ENCODE measurements around the gene GNMT.
"Not testable (repeated sequence)": the region's sequence is repeated elsewhere in the genome, so short reads cannot be mapped to it uniquely, and the experiment has no call there.

The GNMT gene

DNA sequence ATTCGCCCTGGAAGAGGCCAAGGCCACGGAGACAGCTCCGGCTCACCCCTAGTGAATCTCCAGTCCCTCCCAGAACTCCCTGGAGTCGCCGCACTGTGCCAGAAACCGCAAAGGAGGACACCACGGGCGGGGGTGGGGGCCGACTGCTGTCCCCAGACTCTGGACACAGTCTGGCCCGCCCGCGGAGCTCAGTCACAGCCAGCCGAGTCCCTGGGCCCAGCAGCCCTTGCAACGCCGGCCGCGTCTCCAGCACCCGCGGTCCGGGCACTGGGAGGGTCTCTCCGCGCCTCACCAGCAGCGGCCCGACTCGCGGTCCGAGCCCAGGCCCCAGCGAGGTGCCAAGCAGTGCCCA lies 17.9 kb downstream of the GNMT start:
- DNase-seq (ENCODE audit: low spot score) = peak; percentile 35

GRCh38 chr6:42978839-42979522 lies 18.4 kb downstream of the GNMT start, which contains the start of gene PEX6:
PEX6 (minus strand) TSS chr6:42979181; CDS start chr6:42979150, 31 bp downstream.
- peak; percentile 75 for DNase-seq (ENCODE audit: low spot score)

DNA sequence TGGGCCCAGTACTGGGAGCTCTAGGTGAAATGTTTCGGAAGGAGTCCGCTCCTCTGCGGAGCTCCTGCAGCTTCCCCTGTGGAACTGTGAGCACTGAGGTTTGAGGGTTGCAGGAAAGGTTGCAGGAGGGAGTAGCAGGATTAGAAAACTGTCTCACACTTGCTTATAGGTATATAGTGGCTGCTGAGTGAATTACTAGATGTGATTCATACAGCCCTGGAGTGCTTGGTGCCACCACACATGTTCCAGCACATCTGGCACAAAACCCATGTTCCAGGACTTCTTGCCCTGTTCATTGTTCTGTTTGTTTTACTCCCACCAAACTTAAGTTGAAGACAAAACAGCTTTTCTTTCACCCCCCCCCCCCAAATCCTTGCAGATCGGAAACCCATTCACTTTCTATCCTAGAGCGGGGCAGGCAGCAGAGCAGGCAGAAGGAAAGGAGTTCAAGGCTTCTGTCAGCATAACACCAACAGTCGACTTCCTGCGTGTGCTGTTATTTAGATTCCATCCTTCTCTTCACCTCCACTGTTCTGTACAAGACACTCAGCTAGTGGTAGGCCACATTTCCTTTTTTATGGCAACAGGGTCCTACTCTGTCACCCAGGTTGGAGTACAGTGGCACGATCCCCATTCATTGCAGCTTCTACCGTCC lies 19.1 kb downstream of the GNMT start:
- DNase-seq (ENCODE audit: low spot score) = peak; percentile 34

GRCh38 chr6:42981836-42982235 lies 21.3 kb downstream of the GNMT start:
- no peak for DNase-seq (ENCODE audit: low spot score)

DNA sequence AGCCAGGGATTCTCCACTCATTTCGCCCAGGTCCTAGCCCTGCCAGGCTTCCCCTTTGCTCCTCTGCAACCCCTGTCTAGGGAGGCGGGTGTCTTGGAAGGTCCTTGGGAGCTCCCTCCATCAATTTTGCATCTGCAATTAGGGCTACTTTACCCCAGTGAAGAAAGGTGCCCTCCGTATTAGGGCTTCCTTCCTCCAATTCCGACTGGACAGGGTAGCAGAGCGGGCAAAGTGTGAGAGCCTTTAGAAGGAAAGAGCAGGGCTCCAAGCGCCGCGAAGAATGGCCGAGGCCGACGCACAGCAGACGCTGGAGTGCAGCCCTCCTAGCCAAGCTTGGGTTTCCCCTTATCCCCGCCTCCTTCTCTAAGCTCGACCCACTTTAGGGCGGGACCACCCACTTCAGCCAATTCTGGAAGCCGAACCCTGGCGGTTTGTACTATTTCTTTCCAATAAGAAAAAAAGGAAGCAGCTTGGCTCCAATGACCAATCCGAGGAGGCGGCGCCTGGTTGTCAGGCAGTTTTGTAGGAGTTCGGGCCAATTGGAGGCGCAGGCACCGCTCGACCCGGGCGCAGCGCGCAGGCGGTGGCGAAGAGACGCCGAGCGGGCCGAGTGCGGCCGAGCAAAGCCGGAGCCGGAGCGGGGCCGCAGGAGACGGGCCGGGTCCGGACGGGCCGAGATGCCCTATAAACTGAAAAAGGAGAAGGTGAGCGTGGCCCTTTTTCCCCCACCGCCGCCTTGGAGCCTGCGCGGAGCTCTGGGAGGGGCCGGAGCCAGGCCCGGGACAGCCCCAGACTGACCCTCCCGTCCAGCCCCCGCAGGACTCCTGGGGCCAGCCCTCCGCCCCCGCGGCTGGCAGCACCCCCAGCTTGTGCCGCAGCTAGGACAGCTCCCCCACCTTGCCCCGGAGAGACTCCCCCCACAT lies 23.7 kb downstream of the GNMT start, which contains the start of gene PPP2R5D:
TSS of gene PPP2R5D (plus strand) at position 570 of the 923 bp plus-strand sequence. CDS start at position 678, 108 bp downstream.
- peak; percentile 89 for DNase-seq (ENCODE audit: low spot score)

- DNase-seq (ENCODE audit: low spot score) = no peak
Observed at GRCh38 chr6:42984924-42985475, 24.4 kb downstream of the GNMT start.

- no peak for DNase-seq (ENCODE audit: low spot score)
Observed at GRCh38 chr6:42987533-42988451, 27.2 kb downstream of the GNMT start.

GRCh38 chr6:42988486-42989020 lies 28.0 kb downstream of the GNMT start:
- no peak for DNase-seq (ENCODE audit: low spot score)

GRCh38 chr6:42989923-42990322 lies 29.4 kb downstream of the GNMT start:
- DNase-seq (ENCODE audit: low spot score) = no peak

GRCh38 chr6:42993445-42993844 lies 32.9 kb downstream of the GNMT start:
- DNase-seq (ENCODE audit: low spot score) = no peak

DNA sequence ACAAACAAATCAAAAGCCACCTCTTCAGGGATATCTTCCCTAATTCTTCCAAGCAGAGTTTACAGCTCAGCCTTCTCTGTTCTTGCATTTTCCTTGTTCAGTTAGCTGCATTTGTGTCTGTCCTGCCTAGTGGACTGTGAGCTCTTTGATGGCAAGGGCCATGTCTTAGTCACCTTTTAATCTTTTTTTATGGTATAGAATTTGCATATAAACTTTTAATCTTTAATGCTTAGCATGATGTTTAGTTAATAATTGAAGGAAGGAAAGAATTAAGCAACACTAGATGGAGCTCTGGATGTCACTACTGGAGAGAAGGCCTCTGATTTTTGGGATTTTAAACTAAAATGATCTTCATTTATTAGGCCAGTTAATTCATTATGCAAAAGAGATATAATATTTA lies 36.0 kb downstream of the GNMT start:
- no peak for DNase-seq (ENCODE audit: low spot score)

DNA sequence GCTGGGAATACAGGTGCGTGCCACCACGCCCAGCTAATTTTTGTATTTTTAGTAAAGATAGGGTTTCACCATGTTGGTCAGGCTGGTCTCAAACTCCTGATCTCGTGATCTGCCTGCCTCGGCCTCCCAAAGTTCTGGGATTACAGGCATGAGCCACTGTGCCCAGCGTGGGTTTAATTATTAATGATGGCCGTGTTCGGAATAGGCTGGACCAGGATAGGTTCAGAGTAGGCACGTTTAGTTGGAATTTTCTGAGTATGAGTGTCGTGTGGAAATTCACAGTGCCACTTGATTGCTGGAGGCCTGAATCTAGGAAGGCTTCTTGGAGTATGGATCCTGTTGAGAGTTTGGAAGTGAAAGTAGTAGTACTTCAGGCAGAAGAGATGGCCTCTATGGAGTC lies 37.7 kb downstream of the GNMT start:
- DNase-seq (ENCODE audit: low spot score) = not testable (repeated sequence)

DNA sequence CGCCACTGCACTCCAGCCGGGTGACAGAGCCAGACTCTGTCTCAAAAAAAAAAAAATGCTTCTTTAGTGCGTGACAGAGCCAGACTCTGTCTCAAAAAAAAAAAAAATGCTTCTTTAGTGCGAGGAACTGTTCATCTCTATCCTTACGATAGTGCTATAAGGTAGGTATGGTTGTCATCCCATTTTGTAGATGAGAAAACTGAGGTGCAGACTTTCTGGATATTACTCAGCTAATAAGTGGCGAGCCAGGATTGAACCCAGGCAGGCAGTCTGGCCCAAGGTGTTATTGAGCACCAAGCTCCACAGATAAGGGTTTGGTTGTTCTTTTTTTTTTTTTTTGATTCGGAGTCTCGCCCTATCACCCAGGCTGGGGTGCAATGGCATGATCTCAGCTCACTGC lies 41.3 kb downstream of the GNMT start:
- DNase-seq (ENCODE audit: low spot score) = no peak

DNA sequence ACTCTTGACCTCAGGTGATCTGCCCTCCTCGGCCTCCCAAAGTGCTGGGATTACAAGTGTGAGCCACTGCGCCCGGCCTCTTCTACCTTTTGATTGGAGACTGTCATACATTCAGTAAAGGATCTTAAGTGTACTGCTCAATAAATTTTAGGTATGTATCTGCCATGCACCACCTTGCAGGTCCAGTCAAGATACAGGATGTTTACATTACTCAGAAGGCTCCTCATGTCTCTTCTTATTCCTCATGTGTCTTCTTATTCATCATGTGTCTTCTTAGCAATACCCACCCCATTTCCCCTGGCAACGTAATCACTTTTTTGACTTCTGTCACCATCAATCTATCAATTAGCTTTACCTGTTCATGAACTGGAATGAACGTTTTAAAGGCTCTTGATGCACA lies 45.3 kb downstream of the GNMT start:
- no peak for DNase-seq (ENCODE audit: low spot score)

- no peak for DNase-seq (ENCODE audit: low spot score)
Observed at GRCh38 chr6:43006251-43006650, 45.7 kb downstream of the GNMT start.

DNA sequence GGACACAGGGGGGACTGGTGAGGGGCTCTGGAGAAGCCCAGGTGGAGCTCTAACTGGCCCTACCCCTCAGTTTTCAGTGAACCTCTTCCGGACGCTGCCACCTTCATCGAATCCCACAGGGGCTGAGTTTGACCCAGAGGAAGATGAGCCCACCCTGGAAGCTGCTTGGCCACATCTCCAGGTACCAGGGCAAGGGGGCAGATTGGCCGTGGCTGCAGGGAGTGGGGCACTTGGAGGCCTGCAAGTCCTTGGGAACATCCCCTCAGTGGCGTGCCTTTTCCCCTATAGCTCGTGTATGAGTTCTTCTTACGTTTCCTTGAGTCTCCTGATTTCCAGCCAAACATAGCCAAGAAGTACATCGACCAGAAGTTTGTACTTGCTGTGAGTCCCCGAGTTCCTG lies 46.6 kb downstream of the GNMT start:
- no peak for DNase-seq (ENCODE audit: low spot score)

- DNase-seq (ENCODE audit: low spot score) = no peak
Observed at GRCh38 chr6:43009124-43009523, 48.6 kb downstream of the GNMT start.

DNA sequence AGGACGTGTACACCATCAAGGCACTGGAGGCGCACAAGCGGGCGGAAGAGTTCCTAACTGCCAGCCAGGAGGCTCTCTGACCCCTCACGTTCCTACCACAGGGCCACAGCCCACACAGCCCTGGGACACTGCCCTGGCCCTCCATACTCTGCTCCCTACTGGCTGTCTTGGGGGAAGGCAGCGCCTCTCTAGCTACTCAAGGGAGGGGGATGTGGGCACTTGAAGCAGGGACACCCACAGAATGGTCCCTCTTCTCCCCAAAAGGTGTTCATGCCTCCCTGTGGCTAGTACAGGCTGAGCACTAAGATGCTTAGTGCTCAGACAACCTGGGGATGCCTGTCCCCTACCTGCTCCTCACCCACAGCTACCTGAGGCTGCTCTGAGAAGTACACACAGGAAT lies 50.7 kb downstream of the GNMT start:
- DNase-seq (ENCODE audit: low spot score) = no peak

DNA sequence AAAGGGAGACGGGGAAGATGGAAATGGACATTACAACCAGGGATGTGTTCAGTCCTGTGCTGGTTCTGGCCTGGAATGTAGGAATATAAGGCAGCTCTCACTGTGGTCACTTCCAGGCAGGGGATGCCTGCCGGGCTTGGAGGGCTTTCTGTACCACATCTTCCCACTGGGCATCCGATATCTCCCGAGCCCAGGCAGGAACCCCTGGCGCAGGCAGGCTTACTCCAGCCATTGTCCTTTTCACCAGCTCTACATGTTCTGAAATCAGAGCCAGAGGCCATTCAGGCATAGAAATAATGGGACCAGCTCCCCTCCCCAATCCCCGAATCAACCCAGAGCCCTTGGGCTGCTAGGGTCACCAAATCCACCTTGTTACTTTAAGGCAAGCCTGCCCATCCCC lies 51.8 kb downstream of the GNMT start:
- DNase-seq (ENCODE audit: low spot score) = no peak

DNA sequence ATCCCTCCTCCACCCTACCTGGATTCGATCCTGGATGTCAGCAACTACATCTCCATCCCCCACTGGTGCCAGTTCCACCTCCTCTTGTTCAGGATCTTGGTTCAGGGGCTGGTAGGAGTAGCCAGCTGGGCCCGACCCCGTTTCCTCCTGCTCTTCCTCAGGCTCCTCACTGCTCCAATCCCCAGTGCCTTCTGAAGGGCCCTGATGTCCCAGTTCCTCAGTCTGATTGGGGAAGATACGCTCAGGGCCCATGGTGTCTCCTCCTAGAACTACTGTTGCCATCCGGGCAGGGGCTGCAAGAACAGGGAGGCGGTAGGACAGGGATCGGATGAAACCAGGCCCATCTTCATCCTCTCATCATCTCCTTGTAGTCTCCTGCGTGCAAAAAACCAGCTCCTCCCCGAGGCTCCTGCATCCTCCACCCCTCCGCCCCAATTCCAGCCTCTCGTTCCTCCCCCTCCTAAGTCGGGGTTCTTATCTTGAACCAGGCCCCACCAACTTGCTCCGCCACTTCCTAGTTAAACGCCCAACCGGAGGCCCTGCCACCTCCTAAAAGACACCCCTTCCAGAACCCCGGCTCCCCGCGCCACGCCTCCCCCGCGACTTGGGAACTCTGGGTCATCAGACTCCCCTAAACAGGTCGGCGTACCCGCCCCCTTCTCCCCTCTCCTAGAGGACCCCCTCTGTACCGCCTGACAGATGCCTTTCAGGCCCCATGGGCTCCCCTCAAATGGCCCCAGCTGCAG lies 52.7 kb downstream of the GNMT start:
- no peak for DNase-seq (ENCODE audit: low spot score)

Data from HuH-7.5 (cell line).